ENCODE measurements around the gene CTTNBP2.

Gene CTTNBP2

DNA sequence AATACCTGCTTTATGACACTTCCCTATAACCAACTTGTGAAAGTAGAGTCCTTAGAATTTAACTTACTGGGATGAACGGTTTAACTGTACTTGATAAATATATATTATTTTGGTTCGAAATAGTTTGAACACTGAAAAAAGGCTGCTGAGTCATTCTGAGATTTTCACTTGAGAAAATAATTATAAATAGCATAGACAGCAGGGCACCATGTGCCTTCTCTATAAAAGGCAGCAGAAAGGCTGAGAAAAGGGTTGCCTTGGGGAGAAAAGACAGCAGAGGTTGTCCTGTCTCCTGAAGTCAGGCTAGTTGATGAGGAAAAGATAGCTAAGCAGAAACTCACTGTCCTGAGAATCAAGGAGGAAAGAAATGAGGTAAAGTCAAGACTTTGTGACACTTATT, 92.4 kb downstream of the CTTNBP2 start:
- H3K9ac ChIP-seq (ENCODE audit: low read depth, low read length) = no peak overlapping the region
- H3K27me3 ChIP-seq (ENCODE audit: control insufficient read depth, insufficient read depth, low read length) = no peaks in the 10 kb centered on the region
- no peak overlapping the region for H3K4me3 ChIP-seq (ENCODE audit: low read length)
- peaks cover 3% of the 10 kb centered on the region for H3K4me1 ChIP-seq (ENCODE audit: control insufficient read depth, insufficient read depth, low read length)
- H3K36me3 ChIP-seq (ENCODE audit: insufficient read depth, low read length) = no peaks in the 10 kb centered on the region
- no peaks in the 10 kb centered on the region for H3K9me3 ChIP-seq (replicated peaks; ENCODE audit: low read length)
- H3K4me2 ChIP-seq (ENCODE audit: low read length) = no peak overlapping the region

DNA sequence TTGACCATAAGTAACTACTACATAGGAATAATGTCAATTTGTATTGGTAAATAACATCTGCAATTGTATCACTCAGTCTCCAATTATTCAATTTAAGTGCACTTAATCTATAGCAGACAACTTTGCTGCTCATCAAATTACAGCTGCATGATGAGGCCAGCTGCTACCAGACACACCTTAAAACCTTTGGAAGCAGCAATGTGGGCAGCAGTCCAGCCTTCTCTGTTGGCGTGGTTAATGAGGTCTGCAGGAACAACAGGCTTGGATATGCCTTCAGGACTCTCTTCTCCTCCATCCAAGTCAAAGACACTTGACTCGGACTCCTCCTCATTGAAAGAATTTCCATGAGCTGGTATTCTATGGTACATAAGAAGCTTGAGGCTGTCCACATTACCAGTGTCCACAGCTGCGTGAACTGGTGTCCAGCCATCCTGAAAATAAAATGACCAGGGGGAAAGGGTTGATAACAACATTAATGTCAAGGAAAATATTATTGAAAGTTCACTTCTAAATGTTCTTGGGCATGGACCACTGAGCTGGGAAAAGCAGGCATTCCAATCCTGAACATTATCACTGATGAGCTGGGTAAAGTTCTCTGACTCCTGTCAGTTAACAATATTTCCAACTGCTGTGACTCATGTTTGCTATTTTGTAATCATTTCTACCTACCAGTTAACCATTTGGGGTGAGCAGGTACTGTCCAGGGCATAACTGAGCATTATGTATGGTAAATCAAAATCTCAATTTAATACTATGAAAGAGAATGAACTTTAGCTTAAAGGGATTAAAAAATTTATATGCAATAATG, 95.7 kb downstream of the CTTNBP2 start:
- Histone ChIP-seq H3K36me3 (ENCODE audit: insufficient read depth, low read length) (no peaks in the 10 kb centered on the region), H3K9ac (ENCODE audit: low read depth, low read length) (no peak overlapping the region), H3K4me3 (ENCODE audit: low read length) (no peak overlapping the region), H3K4me1 (ENCODE audit: control insufficient read depth, insufficient read depth, low read length) (peaks cover 3% of the 10 kb centered on the region), H3K4me2 (ENCODE audit: low read length) (no peak overlapping the region), H3K9me3 (replicated peaks; ENCODE audit: low read length) (no peaks in the 10 kb centered on the region), H3K27me3 (ENCODE audit: control insufficient read depth, insufficient read depth, low read length) (no peaks in the 10 kb centered on the region)

DNA sequence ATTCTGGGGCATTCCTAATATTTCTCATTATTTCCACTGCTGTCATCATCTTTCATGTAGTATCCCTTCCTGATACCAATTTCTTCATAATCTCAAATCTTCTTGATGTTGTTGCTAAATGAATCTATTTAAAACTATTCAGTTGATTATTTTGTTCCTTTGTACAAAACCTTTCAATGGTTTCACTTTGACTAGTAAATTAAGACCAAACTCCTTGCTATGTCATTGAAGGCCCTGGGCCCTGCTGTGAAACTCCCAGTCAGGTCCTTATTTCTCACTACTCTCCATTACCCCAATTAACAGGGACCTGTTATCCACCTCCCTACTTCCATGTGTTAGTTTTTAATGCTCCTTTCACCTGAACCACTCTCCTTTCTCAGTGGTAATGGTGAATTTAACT, 97.0 kb downstream of the CTTNBP2 start:
- no peak overlapping the region for H3K4me2 ChIP-seq (ENCODE audit: low read length)
- H3K4me1 ChIP-seq (ENCODE audit: control insufficient read depth, insufficient read depth, low read length) = peaks cover 3% of the 10 kb centered on the region
- H3K4me3 ChIP-seq (ENCODE audit: low read length) = no peak overlapping the region
- H3K27me3 ChIP-seq (ENCODE audit: control insufficient read depth, insufficient read depth, low read length) = no peaks in the 10 kb centered on the region
- no peak overlapping the region for H3K9ac ChIP-seq (ENCODE audit: low read depth, low read length)
- no peaks in the 10 kb centered on the region for H3K36me3 ChIP-seq (ENCODE audit: insufficient read depth, low read length)
- H3K9me3 ChIP-seq (replicated peaks; ENCODE audit: low read length) = no peaks in the 10 kb centered on the region

DNA sequence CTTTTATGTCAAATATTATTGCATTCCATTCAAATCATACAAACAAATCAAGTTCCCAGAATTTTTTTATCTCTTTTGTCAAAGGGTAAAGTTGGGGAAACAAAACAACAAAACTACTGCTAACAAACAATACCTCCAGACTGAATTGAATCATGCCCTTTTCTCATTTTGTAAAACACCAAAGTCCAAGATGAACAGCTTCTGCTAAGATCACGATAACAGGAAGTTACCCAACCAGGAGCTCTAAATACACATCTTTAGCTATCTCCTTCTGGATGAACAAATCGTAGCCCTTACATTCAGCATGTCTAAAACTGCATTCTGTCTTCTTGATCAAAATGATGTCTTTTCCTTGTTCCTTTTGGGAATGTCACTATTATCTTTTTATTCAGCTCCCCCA, 97.4 kb downstream of the CTTNBP2 start:
- H3K27me3 ChIP-seq (ENCODE audit: control insufficient read depth, insufficient read depth, low read length) = no peaks in the 10 kb centered on the region
- H3K36me3 ChIP-seq (ENCODE audit: insufficient read depth, low read length) = no peaks in the 10 kb centered on the region
- no peak overlapping the region for H3K4me2 ChIP-seq (ENCODE audit: low read length)
- H3K9ac ChIP-seq (ENCODE audit: low read depth, low read length) = no peak overlapping the region
- no peaks in the 10 kb centered on the region for H3K4me1 ChIP-seq (ENCODE audit: control insufficient read depth, insufficient read depth, low read length)
- H3K4me3 ChIP-seq (ENCODE audit: low read length) = no peak overlapping the region
- no peaks in the 10 kb centered on the region for H3K9me3 ChIP-seq (replicated peaks; ENCODE audit: low read length)

DNA sequence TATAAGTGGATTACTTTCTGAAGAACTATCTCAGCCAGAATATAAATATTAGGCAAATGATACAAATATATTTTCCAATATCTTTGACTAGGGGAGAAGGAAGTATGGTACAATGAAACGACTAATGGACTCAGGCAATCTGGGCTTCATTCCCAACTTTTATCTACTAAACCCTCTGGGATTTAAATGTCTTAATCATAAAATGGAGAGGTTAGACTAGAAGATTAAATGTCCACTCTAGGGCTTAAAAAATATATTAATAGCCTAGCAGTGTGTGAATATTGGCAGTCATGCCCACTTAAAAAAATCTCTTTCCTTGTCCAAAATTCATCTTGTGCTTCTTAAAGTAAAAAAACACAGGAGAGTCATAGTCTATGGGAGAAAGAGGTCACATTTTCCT, 98.3 kb downstream of the CTTNBP2 start:
- H3K27me3 ChIP-seq (ENCODE audit: control insufficient read depth, insufficient read depth, low read length) = no peaks in the 10 kb centered on the region
- H3K9me3 ChIP-seq (replicated peaks; ENCODE audit: low read length) = no peaks in the 10 kb centered on the region
- no peaks in the 10 kb centered on the region for H3K4me1 ChIP-seq (ENCODE audit: control insufficient read depth, insufficient read depth, low read length)
- no peaks in the 10 kb centered on the region for H3K36me3 ChIP-seq (ENCODE audit: insufficient read depth, low read length)
- no peak overlapping the region for H3K4me3 ChIP-seq (ENCODE audit: low read length)
- H3K9ac ChIP-seq (ENCODE audit: low read depth, low read length) = no peak overlapping the region
- H3K4me2 ChIP-seq (ENCODE audit: low read length) = no peak overlapping the region

DNA sequence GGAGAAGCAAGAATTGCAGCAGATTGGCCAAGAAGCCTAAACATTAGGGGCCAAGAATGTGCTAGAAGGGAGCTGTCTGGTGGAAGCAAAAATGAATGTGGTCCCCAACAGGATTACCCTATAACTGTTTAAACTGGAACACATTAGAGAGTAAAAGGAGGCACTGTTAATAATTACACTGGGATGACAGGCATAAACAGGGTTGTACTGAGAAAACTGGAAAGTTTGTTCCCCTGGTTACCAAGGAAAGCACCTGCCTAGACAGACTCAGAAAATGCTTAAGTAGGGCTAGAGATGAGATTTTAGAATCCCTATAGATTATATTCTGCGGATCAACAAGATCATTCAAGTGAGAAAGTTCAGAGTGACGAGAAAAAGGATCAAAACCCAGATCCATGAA, 100.8 kb downstream of the CTTNBP2 start:
- Histone ChIP-seq H3K9ac (ENCODE audit: low read depth, low read length) (no peak overlapping the region), H3K4me3 (ENCODE audit: low read length) (no peak overlapping the region), H3K9me3 (replicated peaks; ENCODE audit: low read length) (no peaks in the 10 kb centered on the region), H3K36me3 (ENCODE audit: insufficient read depth, low read length) (no peaks in the 10 kb centered on the region), H3K4me1 (ENCODE audit: control insufficient read depth, insufficient read depth, low read length) (no peaks in the 10 kb centered on the region), H3K4me2 (ENCODE audit: low read length) (no peak overlapping the region), H3K27me3 (ENCODE audit: control insufficient read depth, insufficient read depth, low read length) (no peaks in the 10 kb centered on the region)

DNA sequence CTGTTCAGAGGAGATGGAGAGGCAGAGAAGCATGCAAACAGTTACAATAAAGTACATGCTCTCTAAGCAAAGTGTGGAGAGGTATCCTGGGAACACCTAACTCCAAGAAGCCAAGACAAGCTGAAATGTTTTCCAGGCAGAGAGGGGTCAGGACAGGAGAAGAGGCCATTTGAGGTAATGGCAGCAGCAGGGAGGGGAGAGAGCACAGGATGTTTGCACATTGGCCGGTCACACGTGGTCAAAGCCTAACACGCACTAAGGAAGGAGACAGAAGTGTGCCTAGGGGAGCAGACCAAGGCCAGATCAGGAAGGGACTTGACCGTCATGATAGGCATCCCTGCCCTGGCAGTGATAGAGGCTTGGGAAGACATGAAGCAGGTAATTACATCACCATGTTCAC, 101.5 kb downstream of the CTTNBP2 start:
- H3K36me3 ChIP-seq (ENCODE audit: insufficient read depth, low read length) = no peaks in the 10 kb centered on the region
- H3K4me1 ChIP-seq (ENCODE audit: control insufficient read depth, insufficient read depth, low read length) = no peaks in the 10 kb centered on the region
- no peak overlapping the region for H3K4me3 ChIP-seq (ENCODE audit: low read length)
- no peaks in the 10 kb centered on the region for H3K9me3 ChIP-seq (replicated peaks; ENCODE audit: low read length)
- no peak overlapping the region for H3K9ac ChIP-seq (ENCODE audit: low read depth, low read length)
- H3K27me3 ChIP-seq (ENCODE audit: control insufficient read depth, insufficient read depth, low read length) = no peaks in the 10 kb centered on the region
- no peak overlapping the region for H3K4me2 ChIP-seq (ENCODE audit: low read length)

DNA sequence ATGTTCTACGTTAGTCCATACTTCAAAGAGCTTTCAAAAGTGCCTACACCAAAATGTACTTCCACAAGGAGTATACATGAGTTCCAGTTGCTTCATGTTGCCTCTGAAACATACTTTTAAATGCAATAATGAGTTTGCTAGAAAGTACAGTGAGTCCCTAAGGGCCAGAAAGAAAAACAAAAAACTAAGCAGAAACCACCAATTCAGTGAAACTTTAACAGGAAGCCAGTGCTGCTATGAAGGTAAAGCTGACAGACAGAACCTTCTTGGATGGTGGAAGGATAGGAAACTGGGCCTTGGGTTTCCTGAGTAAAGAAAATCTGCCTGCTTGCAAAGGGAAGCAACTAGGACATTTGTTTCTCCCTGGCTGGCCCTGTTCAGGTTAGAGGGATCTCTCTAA, 104.2 kb downstream of the CTTNBP2 start:
- Histone ChIP-seq H3K4me3 (ENCODE audit: low read length) (no peak overlapping the region), H3K27me3 (ENCODE audit: control insufficient read depth, insufficient read depth, low read length) (no peaks in the 10 kb centered on the region), H3K4me1 (ENCODE audit: control insufficient read depth, insufficient read depth, low read length) (no peaks in the 10 kb centered on the region), H3K4me2 (ENCODE audit: low read length) (no peak overlapping the region), H3K9ac (ENCODE audit: low read depth, low read length) (no peak overlapping the region), H3K36me3 (ENCODE audit: insufficient read depth, low read length) (no peaks in the 10 kb centered on the region), H3K9me3 (replicated peaks; ENCODE audit: low read length) (no peaks in the 10 kb centered on the region)

DNA sequence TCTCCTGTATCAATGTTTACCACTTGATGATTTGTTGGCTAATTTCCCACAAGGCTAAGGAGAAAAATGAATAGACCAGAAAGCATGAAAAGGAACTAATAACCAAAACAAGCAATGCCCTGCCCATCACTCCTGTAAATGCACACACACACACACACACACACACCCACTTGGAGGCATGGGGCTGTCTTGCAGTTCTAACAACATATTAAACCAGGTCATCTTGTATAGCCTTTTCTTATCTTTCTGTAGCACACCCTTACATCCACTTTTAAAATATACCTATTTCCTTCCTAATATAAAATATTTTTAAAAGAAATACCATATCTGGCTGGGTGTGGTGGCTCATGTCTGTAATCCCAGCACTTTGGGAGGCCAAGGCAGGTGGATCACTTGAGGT, 105.3 kb downstream of the CTTNBP2 start:
- H3K4me1 ChIP-seq (ENCODE audit: control insufficient read depth, insufficient read depth, low read length) = no peaks in the 10 kb centered on the region
- H3K4me2 ChIP-seq (ENCODE audit: low read length) = no peak overlapping the region
- H3K4me3 ChIP-seq (ENCODE audit: low read length) = no peak overlapping the region
- H3K36me3 ChIP-seq (ENCODE audit: insufficient read depth, low read length) = no peaks in the 10 kb centered on the region
- H3K9me3 ChIP-seq (replicated peaks; ENCODE audit: low read length) = no peaks in the 10 kb centered on the region
- no peak overlapping the region for H3K9ac ChIP-seq (ENCODE audit: low read depth, low read length)
- no peaks in the 10 kb centered on the region for H3K27me3 ChIP-seq (ENCODE audit: control insufficient read depth, insufficient read depth, low read length)

DNA sequence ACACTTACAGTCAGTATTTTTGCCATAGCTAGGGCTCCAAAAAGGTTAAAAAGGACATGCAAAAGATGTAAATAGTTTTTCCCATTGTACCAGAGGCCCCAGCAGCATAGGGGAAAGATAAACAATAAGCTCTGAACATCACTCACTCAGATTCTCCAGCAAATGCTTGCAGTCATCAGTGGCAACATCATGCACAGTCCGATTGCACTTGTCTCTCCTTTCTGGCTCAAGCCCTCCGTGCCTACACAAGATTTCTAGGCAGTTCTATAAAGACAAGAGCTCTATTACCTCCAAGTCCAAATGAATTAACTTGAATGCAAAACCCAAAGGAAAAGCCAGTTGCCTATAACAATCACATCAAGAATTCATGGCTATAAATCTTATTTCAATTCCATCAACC, 106.3 kb downstream of the CTTNBP2 start:
- Histone ChIP-seq H3K9me3 (replicated peaks; ENCODE audit: low read length) (no peaks in the 10 kb centered on the region), H3K9ac (ENCODE audit: low read depth, low read length) (no peak overlapping the region), H3K4me3 (ENCODE audit: low read length) (no peak overlapping the region), H3K4me2 (ENCODE audit: low read length) (no peak overlapping the region), H3K36me3 (ENCODE audit: insufficient read depth, low read length) (no peaks in the 10 kb centered on the region), H3K4me1 (ENCODE audit: control insufficient read depth, insufficient read depth, low read length) (no peaks in the 10 kb centered on the region), H3K27me3 (ENCODE audit: control insufficient read depth, insufficient read depth, low read length) (no peaks in the 10 kb centered on the region)

DNA sequence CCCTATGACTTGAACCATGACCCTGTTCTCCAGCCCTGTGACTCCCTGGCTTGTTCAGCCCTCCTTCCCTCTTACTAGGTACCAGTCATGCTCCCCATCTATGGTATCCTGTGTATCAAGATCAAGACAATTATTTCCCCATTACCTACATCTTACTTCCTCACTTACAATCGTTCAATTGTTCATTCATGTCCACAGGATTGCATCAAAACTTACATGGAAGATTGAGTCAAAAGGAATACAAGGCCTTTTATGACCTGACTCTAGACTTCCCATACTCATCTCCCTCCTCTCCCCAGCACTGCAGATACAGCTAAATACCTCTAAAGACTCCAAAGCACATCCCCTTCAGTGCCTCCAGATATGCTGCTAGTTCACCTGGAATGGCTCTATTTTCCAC, 109.2 kb downstream of the CTTNBP2 start:
- H3K4me3 ChIP-seq (ENCODE audit: low read length) = no peak overlapping the region
- H3K27me3 ChIP-seq (ENCODE audit: control insufficient read depth, insufficient read depth, low read length) = no peaks in the 10 kb centered on the region
- no peak overlapping the region for H3K4me2 ChIP-seq (ENCODE audit: low read length)
- no peaks in the 10 kb centered on the region for H3K36me3 ChIP-seq (ENCODE audit: insufficient read depth, low read length)
- H3K9ac ChIP-seq (ENCODE audit: low read depth, low read length) = no peak overlapping the region
- no peaks in the 10 kb centered on the region for H3K4me1 ChIP-seq (ENCODE audit: control insufficient read depth, insufficient read depth, low read length)
- H3K9me3 ChIP-seq (replicated peaks; ENCODE audit: low read length) = no peaks in the 10 kb centered on the region

DNA sequence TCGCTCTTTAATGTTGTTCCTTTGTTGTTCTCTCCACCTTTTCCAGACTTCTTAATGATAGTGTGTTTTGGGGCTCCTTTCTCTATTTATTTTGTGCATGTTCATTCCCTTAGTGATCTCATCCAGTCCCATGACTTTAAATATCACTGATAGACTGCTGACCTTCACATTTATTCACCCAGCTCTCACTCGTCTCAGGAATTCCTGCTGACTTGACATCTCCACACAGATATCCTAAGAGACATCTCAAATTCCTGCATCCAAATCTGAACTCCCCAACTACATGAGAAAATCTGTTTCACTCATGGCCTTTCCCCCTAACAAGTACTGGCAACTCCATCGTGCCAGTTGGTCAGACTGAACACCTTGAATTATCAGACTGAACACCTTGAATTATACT, 111.2 kb downstream of the CTTNBP2 start:
- Histone ChIP-seq H3K9me3 (replicated peaks; ENCODE audit: low read length) (no peaks in the 10 kb centered on the region), H3K36me3 (ENCODE audit: insufficient read depth, low read length) (no peaks in the 10 kb centered on the region), H3K9ac (ENCODE audit: low read depth, low read length) (no peak overlapping the region), H3K4me2 (ENCODE audit: low read length) (no peak overlapping the region), H3K4me1 (ENCODE audit: control insufficient read depth, insufficient read depth, low read length) (no peaks in the 10 kb centered on the region), H3K27me3 (ENCODE audit: control insufficient read depth, insufficient read depth, low read length) (no peaks in the 10 kb centered on the region), H3K4me3 (ENCODE audit: low read length) (no peak overlapping the region)
